Neural cell (in vitro differentiated cells): ENCODE results near the gene KCNQ2.

Experiments used
- EP300 ChIP-seq: fragments of 450-650 bp; conservative IDR thresholded peaks from 2 replicates; pipeline ENCODE4 v1.6.1; 2014; ENCODE audit warnings: antibody characterized with exemption, mild to moderate bottlenecking, moderate library complexity; ENCODE audit not compliant: poor library complexity, severe bottlenecking
- EZH2 ChIP-seq: fragments of 200-600, 300-800 bp; shearing (Covaris generic), sonication (generic); IDR thresholded peaks from 2 replicates; pipeline ENCODE4 v1.6.1; 2014; ENCODE audit warnings: antibody characterized with exemption, low read length, borderline replicate concordance, mild to moderate bottlenecking; ENCODE audit not compliant: insufficient read depth, poor library complexity, severe bottlenecking
- MXI1 ChIP-seq: fragments of 450-650 bp; conservative IDR thresholded peaks from 2 replicates; pipeline ENCODE4 v1.6.1; 2014; ENCODE audit warnings: antibody characterized with exemption, mild to moderate bottlenecking; ENCODE audit not compliant: poor library complexity, severe bottlenecking
- TAF1 ChIP-seq: IDR thresholded peaks from 2 replicates; pipeline ENCODE4 v1.6.1; 2012; ENCODE audit warnings: low read depth
- TF ChIP-seq, protein P1 (sequence below): fragments of 450-650 bp; IDR thresholded peaks from 2 replicates; pipeline ENCODE4 v1.5.1; 2014; ENCODE audit warnings: antibody characterized with exemption, mild to moderate bottlenecking, moderate library complexity; ENCODE audit not compliant: poor library complexity, severe bottlenecking

GRCh38 chr20:63363013-63363957 lies 109.2 kb downstream of the KCNQ2 start:
- TF ChIP-seq, protein P1, sequence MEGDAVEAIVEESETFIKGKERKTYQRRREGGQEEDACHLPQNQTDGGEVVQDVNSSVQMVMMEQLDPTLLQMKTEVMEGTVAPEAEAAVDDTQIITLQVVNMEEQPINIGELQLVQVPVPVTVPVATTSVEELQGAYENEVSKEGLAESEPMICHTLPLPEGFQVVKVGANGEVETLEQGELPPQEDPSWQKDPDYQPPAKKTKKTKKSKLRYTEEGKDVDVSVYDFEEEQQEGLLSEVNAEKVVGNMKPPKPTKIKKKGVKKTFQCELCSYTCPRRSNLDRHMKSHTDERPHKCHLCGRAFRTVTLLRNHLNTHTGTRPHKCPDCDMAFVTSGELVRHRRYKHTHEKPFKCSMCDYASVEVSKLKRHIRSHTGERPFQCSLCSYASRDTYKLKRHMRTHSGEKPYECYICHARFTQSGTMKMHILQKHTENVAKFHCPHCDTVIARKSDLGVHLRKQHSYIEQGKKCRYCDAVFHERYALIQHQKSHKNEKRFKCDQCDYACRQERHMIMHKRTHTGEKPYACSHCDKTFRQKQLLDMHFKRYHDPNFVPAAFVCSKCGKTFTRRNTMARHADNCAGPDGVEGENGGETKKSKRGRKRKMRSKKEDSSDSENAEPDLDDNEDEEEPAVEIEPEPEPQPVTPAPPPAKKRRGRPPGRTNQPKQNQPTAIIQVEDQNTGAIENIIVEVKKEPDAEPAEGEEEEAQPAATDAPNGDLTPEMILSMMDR: no peak
- TF ChIP-seq MXI1 (no peak), EZH2 (no peak), TAF1 (no peak), EP300 (no peak)
